GM12873 (cell line): ENCODE measurements around the gene TP53I3.

Experiments used
- CTCF ChIP-seq: IDR thresholded peaks from 2 replicates; pipeline ENCODE4 v1.5.1; 2012; ENCODE audit warnings: low read depth, mild to moderate bottlenecking, moderate library complexity, low read length, control low read depth; ENCODE audit not compliant: insufficient read depth; ENCODE audit errors: missing control alignments

Gene TP53I3

DNA sequence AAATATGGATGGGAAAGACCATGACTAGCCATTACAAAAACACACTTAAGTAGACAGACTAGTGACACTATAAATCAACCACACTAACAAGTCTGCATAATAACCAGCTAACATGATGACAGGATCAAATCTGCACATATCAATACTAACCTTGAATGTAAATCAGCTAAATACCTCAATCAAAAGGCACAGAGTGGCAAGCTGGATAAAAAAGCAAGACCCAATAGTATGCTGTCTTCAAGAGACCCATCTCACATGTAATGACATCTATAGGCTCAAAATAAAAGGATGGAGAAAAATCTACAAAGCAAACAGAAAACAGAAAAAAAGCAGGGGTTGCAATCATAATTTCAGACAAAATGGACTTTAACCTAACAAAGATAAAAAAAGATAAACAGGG lies 22.2 kb upstream of the TP53I3 start:
- no peak for TF ChIP-seq CTCF

- TF ChIP-seq CTCF = no peak
These were observed 21.2 kb upstream of the TP53I3 start for GRCh38 chr2:24105816-24106215.

- TF ChIP-seq CTCF = no peak
These were observed 20.3 kb upstream of the TP53I3 start for GRCh38 chr2:24104906-24105305.

- TF ChIP-seq CTCF = no peak
These were observed 19.5 kb upstream of the TP53I3 start for GRCh38 chr2:24104110-24104650.

DNA sequence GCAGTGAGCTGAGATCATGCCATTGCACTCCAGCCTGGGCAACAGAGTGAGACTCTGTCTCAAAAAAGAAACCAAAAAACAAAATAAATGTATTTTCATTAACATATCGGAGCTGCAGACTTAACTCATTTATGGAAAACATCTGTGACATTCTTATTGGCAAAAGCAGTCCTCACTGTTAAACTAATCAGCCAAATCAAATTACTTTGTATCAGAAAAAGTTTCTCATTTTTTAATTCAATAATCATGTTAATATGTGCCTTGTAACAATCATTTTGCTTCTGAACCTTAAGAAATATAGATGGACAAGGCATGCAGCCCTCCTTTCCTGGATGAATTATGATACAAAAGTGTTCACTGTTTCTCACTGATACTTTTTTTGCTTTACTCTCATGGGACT lies 18.0 kb upstream of the TP53I3 start:
- TF ChIP-seq CTCF = no peak

DNA sequence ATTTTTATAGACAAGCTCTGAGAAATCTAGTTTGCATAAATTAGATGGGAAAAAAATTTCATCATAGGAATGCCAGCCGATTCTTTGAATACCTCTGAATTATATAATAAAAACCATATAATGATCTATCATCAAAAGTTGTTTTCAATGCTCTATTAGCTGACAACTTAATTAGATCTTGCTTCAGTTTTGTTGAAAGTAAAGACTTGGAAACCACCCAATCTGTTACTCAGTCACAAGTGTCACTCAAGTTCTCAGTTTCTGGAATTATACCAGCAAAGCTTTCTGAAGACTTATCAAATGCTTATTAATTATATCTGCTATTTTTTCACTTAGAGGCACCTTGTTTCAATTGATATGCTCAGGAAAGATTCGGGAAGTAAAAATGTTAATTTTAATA lies 17.4 kb upstream of the TP53I3 start:
- no peak for TF ChIP-seq CTCF

- TF ChIP-seq CTCF = no peak
These were observed 4.3 kb upstream of the TP53I3 start for GRCh38 chr2:24088821-24089359.
